Astrocyte of the cerebellum (primary cell): Measurements from ENCODE around the gene NWD2.

Experiments used
- DNase-seq: peaks from one replicate; pipeline ENCODE4 v3.0.0-alpha.2; 2011; ENCODE audit warnings: low read depth
- H3K4me3 ChIP-seq: 2 replicates; pipeline ENCODE4 v1.5.1; 2011; ENCODE audit warnings: mild to moderate bottlenecking, low read depth, low read length, moderate library complexity
- in situ Hi-C: cut with HindIII; loops from 2 replicates; pipeline ENCODE4 v1.10.0; 2017; ENCODE audit warnings: low sequenced_read_pairs
- TF ChIP-seq, protein P1 (sequence below): IDR thresholded peaks from 2 replicates; pipeline ENCODE4 v1.5.1; 2012; ENCODE audit warnings: low read length, low read depth, moderate library complexity, mild to moderate bottlenecking; ENCODE audit errors: missing control alignments

The NWD2 gene

DNA sequence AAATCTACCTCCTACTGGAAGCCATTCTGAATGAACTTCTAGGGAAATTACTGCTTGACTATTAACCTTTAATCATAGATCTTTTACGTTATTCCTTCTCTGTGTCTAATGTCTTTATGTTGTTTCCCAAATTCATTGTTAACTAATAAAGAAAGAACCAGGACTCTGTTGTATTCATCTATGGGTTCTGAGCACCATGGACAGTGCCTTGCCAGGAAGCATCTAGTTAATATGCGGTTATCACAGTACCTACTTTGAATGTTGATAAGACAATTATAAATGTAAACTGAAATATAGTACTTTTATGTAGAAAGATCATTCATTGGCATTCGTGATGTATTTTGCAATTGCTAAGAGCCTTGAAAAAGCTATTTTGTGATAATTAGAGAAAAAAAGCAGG lies 23.8 kb downstream of the NWD2 start:
- no peak for DNase-seq
- H3K4me3 ChIP-seq, result no peak overlapping the region
- in situ Hi-C loops, result no loop called here
- TF ChIP-seq, protein P1, sequence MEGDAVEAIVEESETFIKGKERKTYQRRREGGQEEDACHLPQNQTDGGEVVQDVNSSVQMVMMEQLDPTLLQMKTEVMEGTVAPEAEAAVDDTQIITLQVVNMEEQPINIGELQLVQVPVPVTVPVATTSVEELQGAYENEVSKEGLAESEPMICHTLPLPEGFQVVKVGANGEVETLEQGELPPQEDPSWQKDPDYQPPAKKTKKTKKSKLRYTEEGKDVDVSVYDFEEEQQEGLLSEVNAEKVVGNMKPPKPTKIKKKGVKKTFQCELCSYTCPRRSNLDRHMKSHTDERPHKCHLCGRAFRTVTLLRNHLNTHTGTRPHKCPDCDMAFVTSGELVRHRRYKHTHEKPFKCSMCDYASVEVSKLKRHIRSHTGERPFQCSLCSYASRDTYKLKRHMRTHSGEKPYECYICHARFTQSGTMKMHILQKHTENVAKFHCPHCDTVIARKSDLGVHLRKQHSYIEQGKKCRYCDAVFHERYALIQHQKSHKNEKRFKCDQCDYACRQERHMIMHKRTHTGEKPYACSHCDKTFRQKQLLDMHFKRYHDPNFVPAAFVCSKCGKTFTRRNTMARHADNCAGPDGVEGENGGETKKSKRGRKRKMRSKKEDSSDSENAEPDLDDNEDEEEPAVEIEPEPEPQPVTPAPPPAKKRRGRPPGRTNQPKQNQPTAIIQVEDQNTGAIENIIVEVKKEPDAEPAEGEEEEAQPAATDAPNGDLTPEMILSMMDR, result no peak

DNA sequence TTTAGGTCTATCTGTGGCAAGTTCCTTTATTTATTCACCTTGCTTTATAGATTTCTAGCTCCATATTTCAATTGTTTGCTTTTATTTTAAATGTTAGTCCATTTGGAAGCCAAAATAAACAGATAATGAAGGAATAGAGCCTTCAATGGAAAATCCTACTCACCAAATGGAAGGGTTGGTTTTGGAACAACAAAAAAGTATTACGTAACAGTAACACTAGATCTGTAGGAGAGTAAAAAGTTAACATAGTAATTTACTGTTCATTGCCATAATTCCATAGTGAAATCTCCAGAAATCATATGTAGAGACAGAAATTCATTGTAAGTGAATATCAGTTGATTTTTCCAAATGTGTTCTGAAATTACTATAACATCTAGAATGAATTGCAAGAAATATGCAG lies 34.6 kb downstream of the NWD2 start:
- TF ChIP-seq, protein P1, result no peak
- DNase-seq, result no peak
- in situ Hi-C loops, result no loop called here
- H3K4me3 ChIP-seq, result no peak overlapping the region

DNA sequence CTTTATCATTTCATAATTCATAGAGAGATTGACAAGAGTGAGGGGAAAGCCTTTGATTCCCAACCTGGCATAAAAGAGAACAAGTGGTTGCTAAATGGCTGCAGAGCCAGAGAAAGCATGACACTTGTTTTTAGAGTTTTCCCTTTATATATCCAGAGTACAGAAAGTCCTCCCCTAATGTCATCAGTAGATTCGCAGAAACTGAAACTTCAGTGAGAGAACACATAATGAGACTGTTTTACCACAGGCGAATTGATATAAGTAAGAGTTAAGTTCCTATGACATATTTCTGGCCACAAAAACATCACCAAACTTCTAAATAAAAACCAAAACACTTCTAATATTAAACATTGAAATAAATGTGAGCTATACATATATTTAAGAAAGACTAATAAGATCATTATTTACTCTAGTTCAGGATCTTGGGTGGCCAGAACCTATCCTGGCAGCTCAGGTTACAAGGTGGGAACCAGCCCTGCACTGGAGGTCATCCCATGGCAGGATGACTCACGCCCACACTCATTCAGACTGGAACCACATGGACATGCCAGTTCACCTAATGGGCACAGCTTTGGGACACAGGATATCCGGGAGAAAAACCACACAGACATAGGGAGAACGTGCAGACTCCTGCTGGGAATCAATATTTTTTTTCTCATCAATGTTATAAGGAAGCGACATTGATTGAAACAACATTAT lies 35.5 kb downstream of the NWD2 start:
- no peak overlapping the region for H3K4me3 ChIP-seq
- DNase-seq, result no peak
- in situ Hi-C loops, result no loop called here
- TF ChIP-seq, protein P1, result no peak

DNA sequence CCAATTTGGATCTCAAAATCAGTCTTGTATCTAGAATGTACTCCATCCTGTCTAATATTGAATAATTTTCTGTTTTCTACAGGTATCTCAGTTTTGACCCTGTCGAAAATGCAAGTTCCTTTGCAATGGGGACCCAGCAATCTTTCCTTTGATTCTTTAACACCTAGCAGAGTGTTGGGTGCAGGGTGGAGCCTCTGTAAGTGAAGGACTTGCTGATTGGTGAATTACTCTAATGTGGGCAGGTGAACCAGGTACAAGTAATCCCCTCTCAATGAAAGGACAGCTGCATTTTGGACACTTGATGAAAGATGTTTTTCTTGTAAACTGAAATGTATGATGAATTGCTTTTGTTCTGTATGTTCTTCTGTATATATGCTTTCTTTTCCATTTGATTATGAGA lies 54.9 kb downstream of the NWD2 start:
- DNase-seq, result no peak
- TF ChIP-seq, protein P1, result no peak
- H3K4me3 ChIP-seq, result no peak overlapping the region
- in situ Hi-C loops, result no loop called here

DNA sequence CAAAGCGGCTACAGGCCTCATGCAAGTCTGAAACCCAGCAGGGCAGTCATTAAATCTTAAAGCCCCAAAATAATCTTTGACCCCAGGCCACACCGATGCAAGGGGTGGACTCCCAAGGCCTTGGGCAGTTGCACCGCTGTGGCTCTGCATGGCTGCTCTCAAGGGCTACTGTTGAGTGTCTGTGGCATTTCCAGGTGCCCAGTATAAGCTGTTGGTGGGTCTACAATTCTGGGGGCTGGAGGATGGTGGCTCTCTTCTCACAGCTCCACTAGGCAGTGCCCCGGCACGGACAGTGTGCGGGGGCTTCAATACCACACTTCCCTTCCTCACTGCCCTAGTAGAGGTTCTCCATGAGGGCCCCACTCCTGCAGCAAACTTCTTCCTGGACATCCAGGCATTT lies 60.1 kb downstream of the NWD2 start:
- TF ChIP-seq, protein P1, result no peak
- H3K4me3 ChIP-seq, result no peak overlapping the region
- no peak for DNase-seq
- in situ Hi-C loops, result no loop called here

DNA sequence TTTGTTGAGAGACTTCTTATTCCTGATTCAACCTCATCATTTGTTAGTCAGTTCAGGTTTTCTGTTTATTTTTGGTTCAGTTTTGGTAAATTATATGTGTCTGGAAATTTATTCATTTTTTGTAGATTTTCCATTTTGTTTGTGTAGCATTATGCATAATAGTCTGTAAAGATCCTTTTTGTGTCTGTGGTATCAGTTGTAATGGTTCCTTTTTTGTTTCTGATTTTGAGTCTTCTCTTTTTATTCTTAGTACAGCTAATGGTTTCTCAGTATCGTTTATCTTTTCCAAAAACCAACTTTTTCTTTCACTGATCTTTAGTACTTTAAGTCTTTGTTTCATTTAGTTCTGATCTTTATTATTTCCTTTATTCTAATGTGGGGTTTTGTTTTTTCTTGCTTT lies 61.4 kb downstream of the NWD2 start:
- no peak for DNase-seq
- in situ Hi-C loops, result no loop called here
- TF ChIP-seq, protein P1, result no peak
- no peak overlapping the region for H3K4me3 ChIP-seq
